HG03565 (cell line): ENCODE measurements around the gene MYD88.
"Not testable (repeated sequence)": the region's sequence is repeated elsewhere in the genome, so short reads cannot be mapped to it uniquely, and the experiment has no call there.

Source experiments
- ATAC-seq: cut with Tn5 transposase; IDR thresholded peaks from one replicate; pipeline ENCODE4 v1.9.1; 2021; ENCODE audit warnings: mild to moderate bottlenecking, moderate library complexity; ENCODE audit not compliant: unreplicated experiment

Gene MYD88

GRCh38 chr3:38125305-38126120 is 12.9 kb upstream of the MYD88 start:
- ATAC-seq, result no peak

GRCh38 chr3:38126121-38126892 is 12.2 kb upstream of the MYD88 start:
- ATAC-seq, result no peak

GRCh38 chr3:38127611-38128302 is 10.7 kb upstream of the MYD88 start:
- ATAC-seq, result no peak

GRCh38 chr3:38128303-38128655 is 10.2 kb upstream of the MYD88 start:
- no peak for ATAC-seq

- no peak for ATAC-seq
Observed at GRCh38 chr3:38129058-38129457, 9.4 kb upstream of the MYD88 start.

GRCh38 chr3:38130631-38131065 is 7.8 kb upstream of the MYD88 start:
- ATAC-seq, result no peak

GRCh38 chr3:38131621-38132369 is 6.7 kb upstream of the MYD88 start:
- no peak for ATAC-seq

GRCh38 chr3:38133209-38133556 is 5.3 kb upstream of the MYD88 start:
- no peak for ATAC-seq

- ATAC-seq, result no peak
Observed at GRCh38 chr3:38133557-38134405, 4.7 kb upstream of the MYD88 start.

- not testable (repeated sequence) for ATAC-seq
Observed at GRCh38 chr3:38134517-38135143, 3.8 kb upstream of the MYD88 start.

- not testable (repeated sequence) for ATAC-seq
Observed at GRCh38 chr3:38135621-38136277, 2.7 kb upstream of the MYD88 start.

- no peak for ATAC-seq
Observed at GRCh38 chr3:38136393-38136776, 2.1 kb upstream of the MYD88 start.

GRCh38 chr3:38136777-38137614 is 1.5 kb upstream of the MYD88 start, which contains the start of gene ACAA1:
TSS of gene ACAA1 (minus strand) at chr3:38137127. CDS start at chr3:38137035, 92 bp downstream.
- ATAC-seq, result peak; percentile 82

- ATAC-seq, result no peak
Observed at GRCh38 chr3:38137615-38138348, 679 bp upstream of the MYD88 start.

- no peak for ATAC-seq
Observed at GRCh38 chr3:38139191-38139590, 730 bp downstream of the MYD88 start.

GRCh38 chr3:38139652-38140051 is 1.2 kb downstream of the MYD88 start:
- ATAC-seq, result no peak
